GM23338 (cell line): ENCODE measurements around the gene CD82. TPM values are rescaled to one million over a fixed set of nuclear protein-coding genes. Genes with fewer than 3 reads are reported as not detected.

Experiments used
- ATAC-seq: fragments of 200-7000 bp; cut with Tn5 transposase; 3 replicates; pipeline ENCODE4 v1.9.1; 2020
- DNase-seq: peaks from one replicate; pipeline ENCODE4 v3.0.0-alpha.2; 2015; ENCODE audit warnings: low spot score
- H2AFZ ChIP-seq: fragments of 200-600 bp; sonication (generic); 2 replicates; pipeline ENCODE4 v1.8.0; 2016; ENCODE audit warnings: antibody characterized with exemption, mild to moderate bottlenecking, moderate library complexity
- H3F3A ChIP-seq: fragments of 200-600 bp; sonication (generic); replicated peaks from 2 replicates; pipeline ENCODE4 v1.8.0; 2017; ENCODE audit warnings: antibody characterized with exemption, mixed run types, low read depth
- H3K27ac ChIP-seq: fragments of 200-600 bp; sonication (generic); 2 replicates; pipeline ENCODE4 v1.6.1; 2016; ENCODE audit warnings: low read depth
- H3K27me3 ChIP-seq: fragments of 200-600 bp; sonication (generic); 2 replicates; pipeline ENCODE4 v1.8.0; 2016; ENCODE audit warnings: mild to moderate bottlenecking, mixed run types, moderate library complexity; ENCODE audit not compliant: insufficient read depth
- H3K36me3 ChIP-seq: fragments of 200-600 bp; sonication (generic); 2 replicates; pipeline ENCODE4 v1.8.0; 2016; ENCODE audit warnings: mild to moderate bottlenecking; ENCODE audit not compliant: insufficient read depth
- H3K4me1 ChIP-seq: fragments of 200-600 bp; sonication (generic); 2 replicates; pipeline ENCODE4 v1.8.0; 2016; ENCODE audit warnings: mild to moderate bottlenecking, moderate library complexity; ENCODE audit not compliant: insufficient read depth
- H3K4me2 ChIP-seq: fragments of 200-600 bp; sonication (generic); 2 replicates; pipeline ENCODE4 v1.7.1; 2017; ENCODE audit warnings: mixed run types
- H3K4me3 ChIP-seq: fragments of 200-600 bp; sonication (generic); 2 replicates; pipeline ENCODE4 v1.6.1; 2016; ENCODE audit warnings: mixed run types
- H3K79me2 ChIP-seq: fragments of 200-600 bp; sonication (generic); replicated peaks from 2 replicates; pipeline ENCODE4 v1.8.0; 2017; ENCODE audit warnings: mild to moderate bottlenecking; ENCODE audit not compliant: insufficient read depth
- H3K9me2 ChIP-seq: fragments of 200-600 bp; sonication (generic); 2 replicates; pipeline ENCODE4 v1.8.0; 2017; ENCODE audit not compliant: insufficient read depth
- H4K20me1 ChIP-seq: fragments of 200-600 bp; sonication (generic); replicated peaks from 2 replicates; pipeline ENCODE4 v1.8.0; 2017; ENCODE audit warnings: mild to moderate bottlenecking; ENCODE audit not compliant: insufficient read depth
- H3K27ac Mint-ChIP-seq: 2 replicates; pipeline ENCODE4 v1.8.0; 2020; ENCODE audit warnings: inconsistent platforms, mild to moderate bottlenecking, moderate library complexity, mixed read lengths
- H3K27me3 Mint-ChIP-seq: 3 replicates; pipeline ENCODE4 v1.8.0; 2022; ENCODE audit warnings: low read depth, mild to moderate bottlenecking, moderate library complexity, mixed read lengths, inconsistent platforms; ENCODE audit not compliant: insufficient read depth, poor library complexity
- H3K36me3 Mint-ChIP-seq: 3 replicates; pipeline ENCODE4 v1.8.0; 2021; ENCODE audit warnings: low read depth, mild to moderate bottlenecking, inconsistent platforms, moderate library complexity, mixed read lengths
- H3K4me1 Mint-ChIP-seq: 3 replicates; pipeline ENCODE4 v1.8.0; 2020; ENCODE audit warnings: mild to moderate bottlenecking, inconsistent platforms, mixed read lengths
- H3K4me3 Mint-ChIP-seq: 3 replicates; pipeline ENCODE4 v1.8.0; 2021; ENCODE audit warnings: moderate library complexity, mild to moderate bottlenecking, inconsistent platforms, mixed read lengths
- H3K9me3 Mint-ChIP-seq: 3 replicates; pipeline ENCODE4 v1.8.0; 2020; ENCODE audit warnings: moderate library complexity, mild to moderate bottlenecking, inconsistent platforms, mixed read lengths
- EZH2 ChIP-seq: fragments of 200-600 bp; sonication (generic); IDR thresholded peaks from one replicate; pipeline ENCODE4 v1.8.0; 2017; ENCODE audit warnings: antibody characterized with exemption, mild to moderate bottlenecking, low read depth; ENCODE audit not compliant: unreplicated experiment
- EZH2phosphoT487 ChIP-seq: fragments of 200-600 bp; sonication (generic); IDR thresholded peaks from one replicate; pipeline ENCODE4 v1.8.1; 2018; ENCODE audit warnings: antibody characterized with exemption; ENCODE audit not compliant: unreplicated experiment
- NANOG ChIP-seq: IDR thresholded peaks from 2 replicates; pipeline ENCODE4 v1.6.1; 2016; ENCODE audit warnings: antibody characterized with exemption, borderline replicate concordance
- STAT1 ChIP-seq: IDR thresholded peaks from one replicate; pipeline ENCODE4 v1.6.1; 2016; ENCODE audit warnings: antibody characterized with exemption; ENCODE audit not compliant: unreplicated experiment
- ZNF114 ChIP-seq: fragments of 250-450 bp; sonication (Bioruptor Pico); IDR thresholded peaks from 2 replicates; pipeline ENCODE4 v1.5.0; 2020; ENCODE audit warnings: mild to moderate bottlenecking, moderate library complexity
- ZNF331 ChIP-seq: fragments of 250-450 bp; sonication (Bioruptor Pico); IDR thresholded peaks from 2 replicates; pipeline ENCODE4 v1.5.0; 2020; ENCODE audit warnings: low read depth, mild to moderate bottlenecking, moderate library complexity
- polyA plus RNA-seq: library from polyadenylated mRNA; unstranded; fragments of >200 nt; fragmentation: Nextera tagmentation; extraction: Ambion mirVana; gene quantifications from 2 replicates; pipeline ENCODE4 v1.2.1, GENCODE V29; 2016
- total RNA-seq: library from RNA; depleted of rRNA; stranded (reverse); fragments of >200 nt; shearing (Covaris generic); gene quantifications from 2 replicates; pipeline ENCODE4 v1.2.3, GENCODE V29; 2014
- TF ChIP-seq, protein P1 (sequence below): IDR thresholded peaks from 2 replicates; pipeline ENCODE4 v1.6.1; 2016; ENCODE audit warnings: antibody characterized with exemption
- TF ChIP-seq, protein P2 (sequence below): fragments of 250-450 bp; sonication (Bioruptor Pico); IDR thresholded peaks from 2 replicates; pipeline ENCODE4 v1.5.0; 2020; ENCODE audit warnings: mild to moderate bottlenecking, moderate library complexity
- TF ChIP-seq, protein P3 (sequence below): IDR thresholded peaks from one replicate; pipeline ENCODE4 v1.6.1; 2018; ENCODE audit warnings: antibody characterized with exemption; ENCODE audit not compliant: unreplicated experiment

Gene CD82
- total and polyA plus RNA-seq, 2 experiments from 2014 or later, result 4.4 to 4.9 TPM

DNA sequence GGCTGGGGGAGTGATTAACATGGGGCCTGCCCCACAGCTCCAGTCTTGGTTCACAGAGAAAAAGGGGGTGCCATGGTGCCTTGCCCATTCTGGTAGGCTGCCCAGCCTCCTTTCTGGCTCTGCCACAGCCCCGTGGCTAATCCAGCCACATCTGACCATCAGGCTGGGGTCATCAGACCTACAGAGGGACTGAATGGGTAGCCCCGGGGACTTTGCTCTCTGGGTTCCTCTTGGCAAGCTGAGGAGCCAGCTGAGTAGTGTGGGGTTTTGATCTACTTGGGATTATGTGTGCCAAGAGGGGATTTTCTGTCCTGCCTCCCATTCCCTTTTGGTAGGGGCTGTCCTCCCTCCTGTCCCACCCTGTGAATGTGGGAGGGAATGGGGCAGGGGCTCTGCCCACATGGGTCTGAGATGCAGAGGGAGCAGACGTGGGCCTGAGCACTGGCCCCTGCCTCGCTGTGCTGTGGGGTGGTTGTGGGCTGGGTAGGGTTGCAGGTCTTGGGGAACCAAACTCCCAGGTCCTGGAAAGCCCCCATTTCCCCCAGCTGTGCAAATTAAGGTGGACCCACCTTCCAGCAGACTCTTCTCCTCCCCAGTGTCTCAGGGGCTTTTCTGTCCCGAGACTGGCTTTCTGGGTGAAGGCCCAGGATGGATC, 32.0 kb downstream of the CD82 start:
- H3K4me3 Mint-ChIP-seq, result no peak overlapping the region

More for the DNA sequence above, 32.0 kb downstream of the CD82 start:
- no peak for ATAC-seq
- no peak overlapping the region for H3K27ac Mint-ChIP-seq
- H3K27me3 ChIP-seq, result no peaks in the 10 kb centered on the region
- TF ChIP-seq ZNF114 (CRISPR knock-in tag), result no peak
- TF ChIP-seq, protein P1, sequence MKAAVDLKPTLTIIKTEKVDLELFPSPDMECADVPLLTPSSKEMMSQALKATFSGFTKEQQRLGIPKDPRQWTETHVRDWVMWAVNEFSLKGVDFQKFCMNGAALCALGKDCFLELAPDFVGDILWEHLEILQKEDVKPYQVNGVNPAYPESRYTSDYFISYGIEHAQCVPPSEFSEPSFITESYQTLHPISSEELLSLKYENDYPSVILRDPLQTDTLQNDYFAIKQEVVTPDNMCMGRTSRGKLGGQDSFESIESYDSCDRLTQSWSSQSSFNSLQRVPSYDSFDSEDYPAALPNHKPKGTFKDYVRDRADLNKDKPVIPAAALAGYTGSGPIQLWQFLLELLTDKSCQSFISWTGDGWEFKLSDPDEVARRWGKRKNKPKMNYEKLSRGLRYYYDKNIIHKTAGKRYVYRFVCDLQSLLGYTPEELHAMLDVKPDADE, result no peak
- TF ChIP-seq ZNF331, result no peak
- TF ChIP-seq EZH2phosphoT487, result no peak
- TF ChIP-seq, protein P2, sequence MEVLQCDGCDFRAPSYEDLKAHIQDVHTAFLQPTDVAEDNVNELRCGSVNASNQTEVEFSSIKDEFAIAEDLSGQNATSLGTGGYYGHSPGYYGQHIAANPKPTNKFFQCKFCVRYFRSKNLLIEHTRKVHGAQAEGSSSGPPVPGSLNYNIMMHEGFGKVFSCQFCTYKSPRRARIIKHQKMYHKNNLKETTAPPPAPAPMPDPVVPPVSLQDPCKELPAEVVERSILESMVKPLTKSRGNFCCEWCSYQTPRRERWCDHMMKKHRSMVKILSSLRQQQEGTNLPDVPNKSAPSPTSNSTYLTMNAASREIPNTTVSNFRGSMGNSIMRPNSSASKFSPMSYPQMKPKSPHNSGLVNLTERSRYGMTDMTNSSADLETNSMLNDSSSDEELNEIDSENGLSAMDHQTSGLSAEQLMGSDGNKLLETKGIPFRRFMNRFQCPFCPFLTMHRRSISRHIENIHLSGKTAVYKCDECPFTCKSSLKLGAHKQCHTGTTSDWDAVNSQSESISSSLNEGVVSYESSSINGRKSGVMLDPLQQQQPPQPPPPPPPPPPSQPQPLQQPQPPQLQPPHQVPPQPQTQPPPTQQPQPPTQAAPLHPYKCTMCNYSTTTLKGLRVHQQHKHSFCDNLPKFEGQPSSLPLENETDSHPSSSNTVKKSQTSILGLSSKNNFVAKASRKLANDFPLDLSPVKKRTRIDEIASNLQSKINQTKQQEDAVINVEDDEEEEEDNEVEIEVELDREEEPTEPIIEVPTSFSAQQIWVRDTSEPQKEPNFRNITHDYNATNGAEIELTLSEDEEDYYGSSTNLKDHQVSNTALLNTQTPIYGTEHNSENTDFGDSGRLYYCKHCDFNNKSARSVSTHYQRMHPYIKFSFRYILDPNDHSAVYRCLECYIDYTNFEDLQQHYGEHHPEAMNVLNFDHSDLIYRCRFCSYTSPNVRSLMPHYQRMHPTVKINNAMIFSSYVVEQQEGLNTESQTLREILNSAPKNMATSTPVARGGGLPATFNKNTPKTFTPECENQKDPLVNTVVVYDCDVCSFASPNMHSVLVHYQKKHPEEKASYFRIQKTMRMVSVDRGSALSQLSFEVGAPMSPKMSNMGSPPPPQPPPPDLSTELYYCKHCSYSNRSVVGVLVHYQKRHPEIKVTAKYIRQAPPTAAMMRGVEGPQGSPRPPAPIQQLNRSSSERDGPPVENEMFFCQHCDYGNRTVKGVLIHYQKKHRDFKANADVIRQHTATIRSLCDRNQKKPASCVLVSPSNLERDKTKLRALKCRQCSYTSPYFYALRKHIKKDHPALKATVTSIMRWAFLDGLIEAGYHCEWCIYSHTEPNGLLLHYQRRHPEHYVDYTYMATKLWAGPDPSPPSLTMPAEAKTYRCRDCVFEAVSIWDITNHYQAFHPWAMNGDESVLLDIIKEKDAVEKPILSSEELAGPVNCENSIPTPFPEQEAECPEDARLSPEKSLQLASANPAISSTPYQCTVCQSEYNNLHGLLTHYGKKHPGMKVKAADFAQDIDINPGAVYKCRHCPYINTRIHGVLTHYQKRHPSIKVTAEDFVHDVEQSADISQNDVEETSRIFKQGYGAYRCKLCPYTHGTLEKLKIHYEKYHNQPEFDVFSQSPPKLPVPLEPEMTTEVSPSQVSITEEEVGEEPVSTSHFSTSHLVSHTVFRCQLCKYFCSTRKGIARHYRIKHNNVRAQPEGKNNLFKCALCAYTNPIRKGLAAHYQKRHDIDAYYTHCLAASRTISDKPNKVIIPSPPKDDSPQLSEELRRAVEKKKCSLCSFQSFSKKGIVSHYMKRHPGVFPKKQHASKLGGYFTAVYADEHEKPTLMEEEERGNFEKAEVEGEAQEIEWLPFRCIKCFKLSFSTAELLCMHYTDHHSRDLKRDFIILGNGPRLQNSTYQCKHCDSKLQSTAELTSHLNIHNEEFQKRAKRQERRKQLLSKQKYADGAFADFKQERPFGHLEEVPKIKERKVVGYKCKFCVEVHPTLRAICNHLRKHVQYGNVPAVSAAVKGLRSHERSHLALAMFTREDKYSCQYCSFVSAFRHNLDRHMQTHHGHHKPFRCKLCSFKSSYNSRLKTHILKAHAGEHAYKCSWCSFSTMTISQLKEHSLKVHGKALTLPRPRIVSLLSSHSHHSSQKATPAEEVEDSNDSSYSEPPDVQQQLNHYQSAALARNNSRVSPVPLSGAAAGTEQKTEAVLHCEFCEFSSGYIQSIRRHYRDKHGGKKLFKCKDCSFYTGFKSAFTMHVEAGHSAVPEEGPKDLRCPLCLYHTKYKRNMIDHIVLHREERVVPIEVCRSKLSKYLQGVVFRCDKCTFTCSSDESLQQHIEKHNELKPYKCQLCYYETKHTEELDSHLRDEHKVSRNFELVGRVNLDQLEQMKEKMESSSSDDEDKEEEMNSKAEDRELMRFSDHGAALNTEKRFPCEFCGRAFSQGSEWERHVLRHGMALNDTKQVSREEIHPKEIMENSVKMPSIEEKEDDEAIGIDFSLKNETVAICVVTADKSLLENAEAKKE, result no peak
- no peak for TF ChIP-seq STAT1
- no peak for TF ChIP-seq EZH2
- TF ChIP-seq, protein P3, sequence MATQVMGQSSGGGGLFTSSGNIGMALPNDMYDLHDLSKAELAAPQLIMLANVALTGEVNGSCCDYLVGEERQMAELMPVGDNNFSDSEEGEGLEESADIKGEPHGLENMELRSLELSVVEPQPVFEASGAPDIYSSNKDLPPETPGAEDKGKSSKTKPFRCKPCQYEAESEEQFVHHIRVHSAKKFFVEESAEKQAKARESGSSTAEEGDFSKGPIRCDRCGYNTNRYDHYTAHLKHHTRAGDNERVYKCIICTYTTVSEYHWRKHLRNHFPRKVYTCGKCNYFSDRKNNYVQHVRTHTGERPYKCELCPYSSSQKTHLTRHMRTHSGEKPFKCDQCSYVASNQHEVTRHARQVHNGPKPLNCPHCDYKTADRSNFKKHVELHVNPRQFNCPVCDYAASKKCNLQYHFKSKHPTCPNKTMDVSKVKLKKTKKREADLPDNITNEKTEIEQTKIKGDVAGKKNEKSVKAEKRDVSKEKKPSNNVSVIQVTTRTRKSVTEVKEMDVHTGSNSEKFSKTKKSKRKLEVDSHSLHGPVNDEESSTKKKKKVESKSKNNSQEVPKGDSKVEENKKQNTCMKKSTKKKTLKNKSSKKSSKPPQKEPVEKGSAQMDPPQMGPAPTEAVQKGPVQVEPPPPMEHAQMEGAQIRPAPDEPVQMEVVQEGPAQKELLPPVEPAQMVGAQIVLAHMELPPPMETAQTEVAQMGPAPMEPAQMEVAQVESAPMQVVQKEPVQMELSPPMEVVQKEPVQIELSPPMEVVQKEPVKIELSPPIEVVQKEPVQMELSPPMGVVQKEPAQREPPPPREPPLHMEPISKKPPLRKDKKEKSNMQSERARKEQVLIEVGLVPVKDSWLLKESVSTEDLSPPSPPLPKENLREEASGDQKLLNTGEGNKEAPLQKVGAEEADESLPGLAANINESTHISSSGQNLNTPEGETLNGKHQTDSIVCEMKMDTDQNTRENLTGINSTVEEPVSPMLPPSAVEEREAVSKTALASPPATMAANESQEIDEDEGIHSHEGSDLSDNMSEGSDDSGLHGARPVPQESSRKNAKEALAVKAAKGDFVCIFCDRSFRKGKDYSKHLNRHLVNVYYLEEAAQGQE, result no peak
- no peak for TF ChIP-seq NANOG
- H3K79me2 ChIP-seq, result no peaks in the 10 kb centered on the region
- no peaks in the 10 kb centered on the region for H3K36me3 Mint-ChIP-seq
- H3K27me3 Mint-ChIP-seq, result peaks cover 3% of the 10 kb centered on the region
- no peaks in the 10 kb centered on the region for H3K9me3 Mint-ChIP-seq
- H4K20me1 ChIP-seq, result no peaks in the 10 kb centered on the region
- H3F3A ChIP-seq, result no peaks in the 10 kb centered on the region
- H3K4me2 ChIP-seq, result no peak overlapping the region
- no peak overlapping the region for H2AFZ ChIP-seq
- peaks cover 22% of the 10 kb centered on the region for H3K4me1 Mint-ChIP-seq
- no peak for DNase-seq
- no peak overlapping the region for H3K27ac ChIP-seq
- H3K9me2 ChIP-seq, result no peaks in the 10 kb centered on the region
- H3K36me3 ChIP-seq, result no peaks in the 10 kb centered on the region
- peaks cover 4% of the 10 kb centered on the region; the same call in 1 of the 2 replicates for H3K4me1 ChIP-seq
- no peak overlapping the region for H3K4me3 ChIP-seq
